ENCODE results near the gene ABRACL.
"Not testable (repeated sequence)": the region's sequence is repeated elsewhere in the genome, so short reads cannot be mapped to it uniquely, and the experiment has no call there.

Gene ABRACL

DNA sequence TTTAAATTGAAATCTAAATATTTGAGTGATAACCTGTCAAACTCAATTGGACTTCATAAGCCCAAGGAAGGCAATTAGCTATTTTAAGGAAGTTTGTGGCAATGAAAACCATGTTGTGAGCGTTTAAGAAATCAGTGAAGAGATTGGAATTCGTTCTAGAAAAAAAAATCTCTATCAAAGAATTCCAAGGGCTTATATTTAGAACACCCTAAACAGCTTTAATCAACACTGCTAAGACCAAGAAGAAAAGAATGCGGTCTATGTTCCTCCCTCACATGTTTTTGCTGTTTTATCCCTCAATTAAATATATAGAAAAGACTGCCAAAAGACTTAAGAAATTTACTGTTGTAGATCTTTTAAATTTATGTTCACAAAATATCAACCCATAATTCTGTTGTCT lies 16.6 kb upstream of the ABRACL start:
- DNase-seq (ENCODE audit: low spot score), result no peak

DNA sequence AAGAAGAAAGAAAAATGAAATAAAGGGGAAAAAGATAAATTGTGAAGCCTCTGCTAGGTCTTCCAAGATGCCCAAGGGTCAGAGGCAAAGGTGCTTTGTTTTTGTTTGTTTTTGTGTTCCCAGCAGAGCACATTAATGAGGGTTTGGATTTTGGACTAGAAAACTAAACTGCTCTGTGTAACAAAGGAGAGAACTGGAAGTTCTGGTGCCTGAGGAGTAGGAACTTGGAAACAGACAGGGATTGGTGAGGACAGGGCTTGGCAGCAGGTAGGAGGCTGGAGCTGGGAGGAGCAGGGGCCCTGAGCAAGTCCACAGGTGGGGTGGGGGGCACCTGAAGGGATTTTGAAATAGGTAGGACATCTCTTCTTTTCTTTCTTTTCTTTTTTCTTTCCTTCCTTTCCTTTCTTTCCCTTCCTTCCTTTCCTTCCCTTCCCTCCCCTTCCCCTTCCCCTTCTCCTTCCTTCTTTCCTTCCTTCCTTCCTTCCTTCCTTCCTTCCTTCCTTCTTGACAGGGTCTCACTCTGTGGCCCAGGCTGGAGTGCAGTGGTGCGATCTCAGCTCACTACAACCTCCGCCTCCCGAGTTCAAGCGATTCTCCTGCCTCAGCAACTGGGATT lies 15.3 kb upstream of the ABRACL start:
- DNase-seq (ENCODE audit: low spot score), result no peak

DNA sequence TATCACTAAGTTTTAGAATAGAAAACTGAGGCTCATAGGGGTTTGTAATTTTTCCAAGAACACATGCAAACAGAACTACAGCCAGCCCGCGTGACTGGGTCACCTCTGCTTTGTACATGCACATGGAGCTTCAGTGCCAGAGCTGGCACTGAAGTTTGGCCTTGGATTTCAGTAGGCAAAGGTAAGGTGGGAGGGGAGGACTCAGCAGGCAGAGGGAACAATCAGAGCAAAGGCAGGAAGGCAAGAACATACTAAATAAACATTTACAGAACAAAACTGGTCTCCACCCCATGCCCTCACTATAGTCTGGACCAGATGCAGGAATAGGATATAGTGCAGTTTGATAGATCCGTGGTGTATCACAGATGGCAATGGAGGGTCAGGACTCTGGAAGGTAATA lies 13.6 kb upstream of the ABRACL start:
- DNase-seq (ENCODE audit: low spot score), result no peak

DNA sequence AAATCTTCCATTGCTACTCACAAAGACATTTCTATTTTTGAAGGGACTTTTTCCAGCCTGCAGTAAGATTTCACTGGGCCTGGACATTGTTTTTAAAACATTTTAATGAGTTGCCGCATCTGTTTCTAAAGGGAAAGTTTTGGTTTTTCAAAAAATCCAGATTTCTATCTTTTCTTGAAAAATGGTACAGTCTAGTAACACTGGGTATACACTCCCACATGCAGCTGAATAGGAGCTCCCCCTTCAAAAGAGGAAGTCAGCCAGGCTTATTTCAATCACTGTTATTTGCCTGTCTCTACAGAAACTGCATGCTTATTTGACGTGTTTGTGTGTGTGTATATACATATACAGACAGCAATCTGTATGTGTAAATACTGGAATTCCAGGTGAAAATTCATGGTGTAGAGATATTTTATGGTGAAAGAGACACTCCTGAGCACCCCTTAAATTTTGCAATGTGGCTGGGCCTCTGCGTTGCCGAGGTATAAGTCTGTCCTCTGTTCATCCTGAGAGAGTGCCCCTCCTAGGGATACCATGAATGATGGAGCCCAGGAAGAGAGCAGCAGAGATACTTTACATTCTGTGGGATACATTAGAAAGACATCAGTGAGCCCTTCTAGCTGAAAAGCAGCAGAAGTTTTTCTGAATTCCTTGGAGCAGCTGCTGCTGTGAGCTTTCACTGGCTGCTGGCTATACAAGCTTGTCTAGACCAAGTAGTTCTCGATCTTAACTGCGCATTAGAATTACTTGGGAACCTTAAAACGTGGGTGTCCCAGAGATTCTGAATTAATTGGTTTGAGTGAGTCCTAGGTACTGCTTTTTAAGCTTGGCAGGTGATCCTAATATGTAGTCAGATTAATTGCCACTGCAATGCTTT lies 12.0 kb upstream of the ABRACL start:
- DNase-seq (ENCODE audit: low spot score), result no peak

DNA sequence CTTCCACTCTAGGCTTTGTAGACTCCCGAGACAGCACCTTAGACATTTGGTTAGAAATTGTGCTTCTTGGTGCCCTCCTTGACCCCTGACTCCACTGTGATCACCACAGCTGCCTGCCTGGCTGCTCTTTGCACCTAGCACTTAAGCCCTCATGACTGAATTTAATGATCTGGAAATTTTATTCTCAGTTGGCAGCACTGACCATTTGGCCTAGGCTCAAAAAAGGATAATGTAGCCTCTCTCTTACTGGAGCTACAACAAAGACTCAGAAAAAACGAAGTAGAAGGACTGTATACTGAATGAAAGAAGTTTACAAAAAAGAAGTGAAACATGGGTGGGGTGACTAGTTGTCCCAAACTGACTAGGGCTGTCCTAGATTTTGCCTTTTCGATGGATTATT lies 11.3 kb upstream of the ABRACL start:
- no peak for DNase-seq (ENCODE audit: low spot score)

DNA sequence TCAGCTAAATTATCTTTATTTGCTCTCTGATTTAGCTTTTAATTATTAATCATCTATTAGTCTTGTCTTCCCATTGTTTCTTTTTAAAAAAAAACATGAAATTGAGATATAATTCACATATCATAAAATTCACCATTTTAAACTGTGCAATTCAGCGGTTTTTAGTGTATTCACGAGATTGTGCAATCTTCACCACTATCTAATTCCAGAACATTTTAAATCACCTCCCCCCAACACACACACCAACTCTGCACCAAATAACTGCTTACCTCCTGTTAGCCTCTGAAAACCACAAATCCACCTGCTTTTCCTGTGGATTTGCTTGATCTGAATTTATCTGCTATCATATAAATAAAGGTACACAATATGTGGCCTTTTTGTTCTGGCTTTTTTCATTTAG lies 8.8 kb upstream of the ABRACL start:
- DNase-seq (ENCODE audit: low spot score), result no peak

DNA sequence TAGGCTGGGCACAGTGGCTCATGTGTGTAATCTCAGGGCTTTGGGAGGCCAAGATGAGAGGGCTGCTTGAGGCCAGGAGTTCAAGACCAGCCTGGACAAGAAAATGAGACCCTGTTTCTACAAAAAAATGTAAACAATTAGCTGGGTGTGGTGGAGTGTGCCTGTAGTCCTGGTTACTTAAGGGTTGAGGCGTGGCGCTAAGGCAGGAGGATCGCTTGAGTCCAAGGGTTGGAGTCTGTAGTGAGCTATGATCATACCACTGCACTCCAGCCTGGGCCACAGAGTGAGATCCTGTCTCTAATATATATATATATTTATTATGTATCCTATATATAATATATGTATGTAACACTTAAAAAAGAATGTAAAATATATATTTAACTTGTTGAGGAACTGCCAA lies 7.9 kb upstream of the ABRACL start:
- no peak for DNase-seq (ENCODE audit: low spot score)

DNA sequence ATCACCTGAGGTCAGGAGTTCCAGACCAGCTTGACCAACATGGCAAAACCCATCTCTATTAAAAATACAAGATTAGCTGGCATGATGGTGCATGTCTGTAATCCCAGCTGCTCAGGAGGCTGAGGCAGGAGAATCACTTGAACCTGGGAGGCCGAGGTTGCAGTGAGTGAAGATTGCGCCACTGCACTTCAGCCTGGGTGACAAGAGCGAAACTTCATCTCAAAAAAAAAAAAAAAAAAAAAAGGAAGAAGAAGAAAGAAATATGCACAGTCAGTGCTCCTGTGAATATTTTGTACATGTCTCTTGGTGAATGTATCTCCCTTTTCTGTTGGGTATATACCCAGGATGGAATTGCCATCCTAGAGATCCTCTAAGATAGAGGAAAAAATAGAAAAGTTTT lies 3.1 kb upstream of the ABRACL start:
- DNase-seq (ENCODE audit: low spot score), result not testable (repeated sequence)

DNA sequence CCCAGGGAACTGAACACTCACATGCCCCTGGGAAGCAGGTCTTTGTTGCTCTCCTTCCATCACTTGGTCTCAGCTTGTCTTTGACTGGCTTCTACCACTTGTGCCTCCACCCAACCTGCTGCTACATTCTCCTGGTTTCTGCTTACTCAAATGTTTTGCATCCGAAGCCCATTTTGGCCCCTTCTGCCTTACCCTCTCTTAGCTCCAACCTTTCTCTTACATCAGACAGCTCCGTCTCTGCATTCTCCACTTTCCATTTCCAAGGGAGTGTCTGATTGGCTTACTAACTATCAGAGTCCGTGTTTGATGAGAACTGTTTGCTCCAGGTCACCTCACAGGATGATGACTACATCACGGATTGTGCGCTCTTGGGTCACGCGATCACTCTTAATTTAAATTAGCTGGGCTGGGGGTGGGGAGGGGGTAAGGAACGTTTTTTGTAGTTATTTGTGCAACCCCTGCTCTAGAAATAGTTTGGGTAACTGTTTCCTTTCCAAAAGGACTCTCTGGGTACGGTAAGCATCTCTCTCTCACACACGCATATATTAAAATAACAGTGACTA lies 844 bp upstream of the ABRACL start:
- peak; percentile 45 for DNase-seq (ENCODE audit: low spot score)

DNA sequence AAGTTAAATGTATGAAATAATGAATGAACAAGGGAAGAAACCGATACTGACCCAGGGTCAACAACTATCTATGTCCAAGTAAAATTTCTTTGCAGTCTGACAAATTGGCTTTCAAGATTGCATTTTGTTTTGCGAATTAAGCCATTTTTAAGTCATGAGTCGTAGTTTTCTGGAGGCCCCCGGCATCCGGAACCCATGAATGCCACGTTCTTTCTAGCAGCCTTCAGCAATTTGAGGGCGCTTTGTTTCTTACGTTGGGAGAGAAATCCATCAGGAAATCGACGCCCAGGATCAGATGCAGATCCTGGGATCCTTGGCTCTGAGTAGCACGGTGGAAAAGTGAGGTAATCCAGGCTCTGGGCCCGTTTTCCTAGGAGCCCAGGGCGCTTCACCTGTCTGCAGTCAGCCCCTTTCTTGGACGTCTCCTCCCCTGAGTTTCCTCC lies 309 bp upstream of the ABRACL start:
- DNase-seq (ENCODE audit: low spot score), result no peak

DNA sequence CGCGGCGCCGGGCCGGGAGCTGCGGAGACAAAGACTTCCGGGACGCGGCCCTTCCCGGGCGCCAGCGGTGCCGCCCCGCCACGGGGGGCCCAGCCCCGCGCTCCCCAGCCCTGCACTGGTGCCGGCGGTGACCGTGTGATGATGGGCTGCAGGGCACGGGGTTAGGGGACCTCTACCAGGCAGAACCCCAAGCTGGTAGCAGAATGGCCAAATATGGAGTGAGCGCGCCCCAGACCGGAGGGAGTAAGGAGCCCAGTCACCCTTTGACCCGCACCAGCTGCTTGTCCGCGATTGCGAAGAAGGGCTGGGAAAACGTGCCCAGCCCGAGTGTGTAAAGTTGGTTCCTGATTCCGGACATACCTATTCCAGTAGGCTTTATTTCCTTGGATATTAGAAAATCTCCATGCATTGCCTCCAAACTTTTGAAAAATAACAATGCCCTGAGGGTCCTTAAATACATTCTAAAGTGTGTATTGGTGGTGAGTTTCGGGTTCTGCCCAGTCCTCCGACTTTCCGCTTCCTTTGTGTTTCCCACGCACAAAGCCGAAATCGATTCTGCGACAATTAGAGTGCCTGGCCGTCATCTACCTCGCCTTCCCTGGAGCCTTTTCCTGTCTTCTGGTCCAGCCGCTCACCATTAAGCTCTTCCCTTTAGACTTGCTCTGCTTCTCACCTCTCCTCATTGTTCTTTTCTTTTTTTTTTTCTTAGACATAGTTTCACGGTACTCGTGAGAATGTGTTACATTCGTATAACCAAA lies 1.1 kb downstream of the ABRACL start:
- DNase-seq (ENCODE audit: low spot score), result peak; percentile 13

DNA sequence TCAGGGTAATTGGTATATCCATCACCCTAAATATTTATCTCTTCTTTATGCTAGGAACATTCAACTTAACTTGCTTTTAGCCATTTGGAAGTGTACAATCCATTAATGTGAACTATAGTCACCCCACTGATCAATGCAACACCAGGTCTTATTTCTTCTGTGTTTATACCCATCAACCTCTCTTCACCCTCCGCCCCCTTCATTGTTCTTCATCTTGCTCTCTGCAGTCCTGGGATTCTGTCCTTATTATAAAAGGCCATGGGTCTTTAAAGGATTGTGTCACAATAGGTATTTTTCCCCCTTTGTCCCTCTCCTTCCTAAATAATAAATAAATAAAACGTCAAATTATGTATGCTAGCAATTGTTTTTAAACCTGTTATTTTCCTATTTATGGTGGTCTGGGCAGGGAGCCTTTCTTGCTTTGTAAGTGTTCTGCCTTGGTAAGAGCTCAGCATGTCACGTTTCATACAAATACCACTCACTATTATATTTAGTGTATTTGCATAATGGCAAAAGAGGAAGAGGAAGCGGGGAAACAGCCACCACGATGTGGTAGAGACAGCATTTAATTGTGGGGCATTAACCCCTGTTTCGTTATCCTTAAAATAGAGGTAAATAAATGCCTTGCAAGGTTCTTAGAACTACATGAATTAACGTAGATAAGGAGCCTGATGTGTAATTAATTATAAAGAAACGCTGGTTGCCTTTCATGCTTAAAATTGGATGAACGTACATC lies 1.9 kb downstream of the ABRACL start:
- peak; percentile 43 for DNase-seq (ENCODE audit: low spot score)

DNA sequence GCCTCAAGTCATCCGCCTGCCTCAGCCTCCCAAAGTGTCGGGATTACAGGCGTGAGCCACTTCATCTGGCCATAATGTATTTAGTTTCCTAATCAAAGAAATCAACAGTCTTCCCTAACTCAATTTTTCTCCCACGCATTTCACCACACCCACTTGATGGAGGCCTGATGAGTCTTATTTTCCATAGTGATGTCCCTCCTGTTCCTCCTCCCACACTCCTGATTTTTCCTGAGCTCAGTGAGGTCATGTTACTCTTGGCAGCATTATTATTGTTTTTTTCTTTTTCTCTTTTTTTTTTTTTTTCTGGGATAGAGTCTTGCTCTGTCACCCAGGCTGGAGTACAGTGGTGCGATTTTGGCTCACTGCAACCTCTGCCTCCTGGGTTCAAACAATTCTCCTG lies 8.9 kb downstream of the ABRACL start:
- no peak for DNase-seq (ENCODE audit: low spot score)

DNA sequence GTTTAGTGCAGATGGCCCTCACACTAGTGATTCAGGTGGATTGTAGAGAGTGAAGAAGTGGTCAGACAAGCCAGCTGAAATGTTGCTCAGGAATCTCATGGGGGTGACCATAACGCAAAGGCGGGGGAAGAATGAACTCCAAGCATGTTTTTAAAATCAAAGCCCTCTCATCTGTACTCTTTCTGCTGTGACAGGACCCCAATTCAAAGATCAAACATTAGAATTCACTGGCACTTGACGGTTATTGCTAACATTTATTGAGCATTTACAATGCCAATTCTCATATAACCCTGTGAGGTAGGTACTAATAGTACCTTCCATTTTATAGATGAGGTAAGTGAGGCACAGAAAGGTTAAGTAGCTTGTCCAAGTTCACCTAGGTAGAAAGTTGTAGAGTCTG lies 15.7 kb downstream of the ABRACL start:
- DNase-seq (ENCODE audit: low spot score), result no peak

DNA sequence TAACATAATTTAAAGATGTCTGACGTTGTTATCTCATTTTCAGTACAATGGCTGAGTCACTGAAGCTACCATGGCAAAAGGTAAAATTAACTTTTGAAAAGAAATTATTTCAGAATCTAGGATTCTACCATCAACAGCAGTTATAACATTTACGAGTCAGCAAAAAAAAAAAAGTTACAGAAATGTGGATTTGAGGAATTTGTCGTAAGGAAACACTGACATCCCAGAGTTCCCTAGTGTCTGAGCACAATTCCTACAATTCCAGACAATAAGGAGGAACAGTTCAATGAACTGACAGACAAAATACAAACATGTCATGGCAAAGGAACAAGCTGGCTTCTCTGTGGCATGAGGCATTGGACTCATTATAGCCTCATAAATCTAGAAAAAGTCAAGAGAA lies 19.1 kb downstream of the ABRACL start:
- DNase-seq (ENCODE audit: low spot score), result no peak

DNA sequence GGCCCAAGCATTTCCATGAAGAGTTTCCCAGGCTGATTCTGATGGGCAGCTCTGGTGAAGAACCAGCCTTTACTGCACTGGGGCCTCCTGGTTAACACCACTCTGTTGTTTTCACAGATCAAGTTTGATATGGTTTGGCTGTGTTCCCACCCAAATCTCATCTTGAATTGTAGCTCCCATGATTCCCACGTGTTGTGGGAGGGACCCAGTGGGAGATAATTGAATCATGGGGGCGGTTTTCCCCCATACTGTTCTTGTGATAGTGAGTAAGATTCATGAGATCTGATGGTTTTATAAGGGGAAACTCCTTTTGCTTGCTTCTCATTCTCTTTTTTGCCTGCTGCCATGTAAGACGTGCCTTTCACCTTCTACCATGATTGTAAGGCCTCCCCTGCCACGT lies 20.4 kb downstream of the ABRACL start:
- not testable (repeated sequence) for DNase-seq (ENCODE audit: low spot score)

DNA sequence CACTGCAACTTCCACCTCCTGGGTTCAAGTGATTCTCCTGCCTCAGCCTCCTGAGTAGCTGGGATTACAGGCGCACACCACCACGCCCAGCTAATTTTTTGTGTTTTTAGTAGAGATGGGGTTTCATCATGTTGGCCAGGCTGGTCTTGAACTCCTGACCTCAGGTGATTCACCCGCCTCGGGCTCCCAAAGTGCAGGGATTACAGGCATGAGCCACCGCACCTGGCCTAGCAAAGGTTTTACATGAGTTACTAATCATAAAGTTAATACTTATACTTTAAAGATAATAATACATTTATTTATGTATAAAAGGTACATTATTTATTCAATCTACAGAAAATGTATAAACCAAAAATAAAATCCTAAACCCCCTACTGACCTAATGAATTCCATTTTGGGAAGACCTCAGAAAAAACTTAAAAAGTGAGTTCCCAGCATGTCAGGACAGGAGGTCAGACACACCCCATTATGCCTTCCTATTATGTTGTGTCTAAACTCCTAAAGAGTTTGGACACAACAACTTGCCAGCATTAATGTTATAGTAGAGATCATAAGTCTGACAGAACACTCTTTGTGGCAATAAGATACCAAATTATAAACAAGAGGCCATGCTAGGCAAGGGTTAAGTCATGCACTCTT lies 21.7 kb downstream of the ABRACL start:
- not testable (repeated sequence) for DNase-seq (ENCODE audit: low spot score)

DNA sequence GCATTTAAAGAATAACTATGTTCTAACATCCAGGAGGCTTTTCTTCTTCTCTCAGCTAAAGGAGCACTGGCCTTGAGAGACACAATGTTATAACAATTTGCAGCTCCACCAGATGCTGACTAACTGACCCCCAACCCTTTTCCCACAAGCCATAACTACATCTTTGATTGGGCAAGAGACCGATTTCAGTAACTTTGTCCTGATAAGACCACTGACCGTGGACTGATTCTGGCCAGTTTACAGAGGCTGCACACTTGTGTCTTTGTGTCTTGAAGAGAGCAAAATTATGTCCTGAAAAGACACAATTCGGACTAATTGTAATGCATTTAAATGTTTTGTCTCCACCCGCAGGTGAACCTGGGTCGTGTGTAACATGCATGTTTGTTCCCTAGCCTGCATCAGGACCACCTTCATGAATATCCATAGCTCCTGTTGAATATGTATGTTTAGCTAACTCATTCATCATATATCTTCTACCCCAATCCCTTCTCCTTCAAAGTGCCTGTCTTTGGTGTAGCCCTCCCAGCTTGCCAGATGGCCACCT lies 22.3 kb downstream of the ABRACL start:
- no peak for DNase-seq (ENCODE audit: low spot score)

DNA sequence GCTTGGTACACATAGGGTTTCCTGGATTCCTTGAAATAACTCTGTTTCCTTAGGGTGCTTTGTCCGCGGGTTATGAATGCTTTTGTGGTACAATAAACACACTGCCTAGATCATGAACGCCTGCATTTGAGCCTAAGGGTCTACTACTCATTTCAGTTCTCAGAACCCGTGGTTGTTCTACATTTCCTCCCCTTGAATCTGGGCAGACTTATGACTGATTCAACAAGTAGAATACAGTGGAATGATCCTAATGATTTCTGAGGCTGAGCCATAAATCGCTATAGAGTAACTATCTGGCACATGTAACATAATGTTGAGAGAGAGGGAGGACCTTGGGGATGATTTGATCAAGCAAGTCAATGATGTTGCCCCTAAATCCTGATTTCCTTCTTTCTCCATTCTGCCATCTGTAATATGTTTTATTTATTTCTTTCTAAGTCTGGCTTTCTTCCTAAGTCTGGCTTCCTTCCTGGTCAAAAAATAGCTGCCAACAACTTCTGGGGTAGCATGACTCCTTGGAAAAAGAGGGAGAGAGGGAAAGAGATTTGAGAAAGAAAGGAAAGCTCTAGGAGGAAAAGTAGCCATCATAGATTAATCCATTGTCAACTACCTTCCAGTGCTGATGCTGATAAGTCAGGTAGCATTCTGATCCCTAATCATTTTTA lies 23.0 kb downstream of the ABRACL start:
- no peak for DNase-seq (ENCODE audit: low spot score)

DNA sequence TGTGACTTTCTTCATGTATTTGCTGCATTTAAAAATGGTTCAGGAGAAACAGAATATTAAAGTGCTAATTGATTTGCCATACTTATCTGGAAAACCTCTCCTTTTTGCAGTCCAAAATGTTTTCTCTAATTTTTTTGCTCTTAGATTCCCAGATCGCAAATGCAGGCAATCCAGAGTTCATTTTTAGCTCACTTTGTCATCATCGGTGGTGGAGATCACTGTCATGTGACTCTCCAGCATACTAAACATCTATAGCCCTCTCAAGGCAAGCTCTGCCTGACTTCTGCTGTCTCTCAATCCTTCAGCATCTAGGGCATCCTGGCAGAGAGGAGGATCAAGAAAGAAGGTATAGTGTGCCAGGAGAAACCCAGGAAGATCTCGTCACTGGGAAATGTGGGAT lies 24.8 kb downstream of the ABRACL start:
- DNase-seq (ENCODE audit: low spot score), result no peak

DNA sequence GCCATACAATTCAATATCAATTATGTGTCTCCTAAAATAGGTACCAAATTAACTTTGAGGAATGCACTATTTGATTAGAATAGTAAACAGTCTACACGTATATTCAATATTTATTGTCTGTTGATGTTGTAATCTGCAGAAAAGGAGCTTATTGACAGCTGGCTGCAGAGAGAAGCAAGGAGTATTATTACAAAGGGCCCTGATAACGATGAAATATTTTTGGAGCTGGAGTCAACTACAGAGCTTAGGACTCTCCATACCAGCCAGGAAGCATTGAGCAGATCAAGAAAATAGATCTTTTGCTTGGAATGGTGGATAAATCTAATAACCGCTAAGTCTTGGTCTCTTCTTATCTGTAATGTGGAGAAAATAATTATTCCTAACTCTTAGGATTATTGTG lies 25.5 kb downstream of the ABRACL start:
- no peak for DNase-seq (ENCODE audit: low spot score)

All from CD4-positive, alpha-beta T cell treated with Interleukin-2 at 100 ng/mL for 4 hours (primary cell).